Activated T-helper 17 cell treated with anti-CD3 and anti-CD28 coated beads, Interleukin-2, amount 50 U/mL, for 72 hours (primary cell): ENCODE results near the gene NGEF. TPM values are rescaled to one million over a fixed set of nuclear protein-coding genes. Genes with fewer than 3 reads are reported as not detected.

ENCODE experiments used
- ATAC-seq: fragments of 150-1000 bp; cut with Tn5 transposase; replicated peaks from 2 replicates; pipeline ENCODE4 v1.10.0; 2021; ENCODE audit warnings: mild to moderate bottlenecking, moderate library complexity
- H3K27ac Mint-ChIP-seq: one replicate; pipeline ENCODE4 v1.8.0; 2022; ENCODE audit warnings: mixed read lengths
- H3K27me3 Mint-ChIP-seq: one replicate; pipeline ENCODE4 v1.8.0; 2022; ENCODE audit warnings: mixed read lengths
- H3K36me3 Mint-ChIP-seq: one replicate; pipeline ENCODE4 v1.8.0; 2022; ENCODE audit warnings: low read depth, mild to moderate bottlenecking, mixed read lengths
- H3K4me1 Mint-ChIP-seq: one replicate; pipeline ENCODE4 v1.8.0; 2022; ENCODE audit warnings: mixed read lengths
- H3K4me3 Mint-ChIP-seq: one replicate; pipeline ENCODE4 v1.8.0; 2022; ENCODE audit warnings: mild to moderate bottlenecking, mixed read lengths
- H3K9me3 Mint-ChIP-seq: one replicate; pipeline ENCODE4 v1.8.0; 2022; ENCODE audit warnings: mixed read lengths
- total RNA-seq, 2 donors: library from RNA; stranded (reverse); gene quantifications; one replicate each; pipeline ENCODE4 v1.2.3, GENCODE V29; 2022

The NGEF gene
- total RNA-seq, 2 donors from 2014 or later = 1.0 TPM; not detected in 1

GRCh38 chr2:232875256-232876121, 137.6 kb downstream of the NGEF start:
- H3K4me3 Mint-ChIP-seq = peak overlapping the region; percentile 64
- no peaks in the 10 kb centered on the region for H3K36me3 Mint-ChIP-seq
- H3K9me3 Mint-ChIP-seq = no peaks in the 10 kb centered on the region
- H3K27me3 Mint-ChIP-seq = peaks cover 7% of the 10 kb centered on the region
- ATAC-seq = no peak
- H3K4me1 Mint-ChIP-seq = peaks cover 6% of the 10 kb centered on the region
- H3K27ac Mint-ChIP-seq = no peak overlapping the region

GRCh38 chr2:232874677-232875223, 138.3 kb downstream of the NGEF start:
- Mint-ChIP-seq H3K9me3 (no peaks in the 10 kb centered on the region), H3K36me3 (no peaks in the 10 kb centered on the region), H3K4me3 (peak overlapping the region; percentile 64), H3K27ac (no peak overlapping the region), H3K27me3 (peaks cover 7% of the 10 kb centered on the region), H3K4me1 (peaks cover 6% of the 10 kb centered on the region)
- ATAC-seq = no peak

DNA sequence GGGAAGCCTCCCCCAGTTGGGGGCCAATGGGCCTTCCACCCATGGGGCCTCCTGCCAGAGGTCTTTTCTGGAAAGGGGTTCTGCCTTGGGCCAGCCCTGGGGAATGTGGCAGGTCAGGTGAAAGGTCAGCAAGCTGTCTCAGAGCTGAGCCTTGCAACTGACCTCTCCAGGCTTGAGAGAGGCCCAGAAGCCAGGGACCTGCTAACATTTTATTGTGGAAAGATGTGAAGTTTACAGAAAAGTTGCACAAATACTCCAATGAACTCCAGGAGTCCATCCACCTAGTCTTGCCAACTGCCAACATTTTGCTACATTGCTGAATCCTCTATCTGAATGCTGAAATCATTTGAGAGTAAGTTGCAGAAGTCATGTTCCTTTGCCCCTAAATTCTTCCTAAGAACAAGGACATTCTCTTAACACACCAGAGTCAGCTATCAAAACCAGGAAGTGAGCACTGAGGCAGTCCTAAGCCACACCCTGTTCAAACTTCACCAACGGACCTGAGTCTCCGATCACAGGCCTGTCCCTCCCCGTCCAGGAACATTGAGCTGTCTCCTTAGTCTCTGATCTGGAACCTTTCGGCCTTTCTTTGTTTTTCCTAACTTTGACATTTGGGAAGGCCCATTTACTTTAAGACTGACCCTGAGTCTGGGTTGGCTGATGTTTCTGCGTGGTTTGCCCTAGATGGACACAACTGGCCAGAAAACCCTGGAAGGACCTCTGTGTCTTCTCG, 139.0 kb downstream of the NGEF start:
- no peak overlapping the region for H3K4me3 Mint-ChIP-seq
- H3K27me3 Mint-ChIP-seq = peaks cover 7% of the 10 kb centered on the region
- no peak for ATAC-seq
- H3K36me3 Mint-ChIP-seq = no peaks in the 10 kb centered on the region
- H3K27ac Mint-ChIP-seq = no peak overlapping the region
- H3K9me3 Mint-ChIP-seq = no peaks in the 10 kb centered on the region
- H3K4me1 Mint-ChIP-seq = peaks cover 6% of the 10 kb centered on the region

DNA sequence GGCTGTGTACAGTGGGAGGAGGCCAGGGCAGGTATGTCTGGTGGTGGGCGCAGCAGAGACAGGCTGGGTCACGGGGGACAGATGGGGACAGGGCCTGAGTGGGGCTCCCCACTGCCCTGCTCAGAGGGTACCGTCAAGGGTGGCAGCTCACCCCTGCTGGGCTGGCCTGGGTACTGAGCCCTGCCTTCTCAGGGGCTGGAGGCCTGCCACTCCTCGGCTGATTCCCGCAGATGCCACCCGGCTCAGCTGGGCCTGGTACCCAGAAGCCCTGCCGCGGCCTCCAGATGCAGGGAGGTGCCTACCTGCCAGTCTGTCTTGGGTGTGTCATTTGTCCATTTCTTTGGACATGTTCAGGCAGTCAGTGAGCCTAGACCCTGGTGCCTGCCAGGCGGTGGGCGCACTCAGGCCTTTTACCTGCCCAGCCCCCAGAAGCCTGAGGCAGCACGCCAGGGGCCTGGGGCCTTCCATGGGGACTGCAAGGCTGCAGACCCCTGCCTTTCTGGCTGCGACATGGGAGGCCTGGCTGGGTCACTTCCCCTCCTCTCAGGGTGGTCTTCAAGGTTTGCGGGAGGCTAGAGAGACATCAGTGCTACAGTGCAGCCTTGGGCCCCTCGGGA, 139.7 kb downstream of the NGEF start:
- no peak overlapping the region for H3K4me3 Mint-ChIP-seq
- H3K4me1 Mint-ChIP-seq = peaks cover 6% of the 10 kb centered on the region
- H3K27me3 Mint-ChIP-seq = peaks cover 7% of the 10 kb centered on the region
- no peaks in the 10 kb centered on the region for H3K9me3 Mint-ChIP-seq
- no peaks in the 10 kb centered on the region for H3K36me3 Mint-ChIP-seq
- no peak overlapping the region for H3K27ac Mint-ChIP-seq
- ATAC-seq = no peak

DNA sequence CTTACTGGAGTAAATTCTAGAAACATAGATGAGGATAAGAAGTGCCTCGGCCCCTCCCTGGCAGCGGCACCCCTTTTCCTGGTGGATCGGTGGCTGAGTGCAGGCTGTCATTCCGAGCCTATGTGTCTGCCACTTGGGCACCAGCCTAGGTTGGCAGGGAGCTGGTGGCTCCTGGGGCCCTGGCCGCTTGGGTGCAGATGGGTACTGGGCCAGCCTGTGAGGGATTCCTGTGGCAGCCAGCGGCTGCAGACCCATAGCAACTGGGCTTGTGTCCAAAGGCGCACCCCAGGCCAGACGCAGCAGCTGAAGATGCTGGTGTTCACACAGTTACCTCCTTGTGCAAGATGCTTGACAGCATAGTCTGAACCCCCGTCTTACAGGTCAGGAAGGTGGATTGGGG, 140.2 kb downstream of the NGEF start:
- Mint-ChIP-seq H3K36me3 (no peaks in the 10 kb centered on the region), H3K9me3 (no peaks in the 10 kb centered on the region), H3K27ac (no peak overlapping the region), H3K4me3 (no peak overlapping the region), H3K4me1 (peaks cover 6% of the 10 kb centered on the region), H3K27me3 (peaks cover 7% of the 10 kb centered on the region)
- ATAC-seq = no peak

DNA sequence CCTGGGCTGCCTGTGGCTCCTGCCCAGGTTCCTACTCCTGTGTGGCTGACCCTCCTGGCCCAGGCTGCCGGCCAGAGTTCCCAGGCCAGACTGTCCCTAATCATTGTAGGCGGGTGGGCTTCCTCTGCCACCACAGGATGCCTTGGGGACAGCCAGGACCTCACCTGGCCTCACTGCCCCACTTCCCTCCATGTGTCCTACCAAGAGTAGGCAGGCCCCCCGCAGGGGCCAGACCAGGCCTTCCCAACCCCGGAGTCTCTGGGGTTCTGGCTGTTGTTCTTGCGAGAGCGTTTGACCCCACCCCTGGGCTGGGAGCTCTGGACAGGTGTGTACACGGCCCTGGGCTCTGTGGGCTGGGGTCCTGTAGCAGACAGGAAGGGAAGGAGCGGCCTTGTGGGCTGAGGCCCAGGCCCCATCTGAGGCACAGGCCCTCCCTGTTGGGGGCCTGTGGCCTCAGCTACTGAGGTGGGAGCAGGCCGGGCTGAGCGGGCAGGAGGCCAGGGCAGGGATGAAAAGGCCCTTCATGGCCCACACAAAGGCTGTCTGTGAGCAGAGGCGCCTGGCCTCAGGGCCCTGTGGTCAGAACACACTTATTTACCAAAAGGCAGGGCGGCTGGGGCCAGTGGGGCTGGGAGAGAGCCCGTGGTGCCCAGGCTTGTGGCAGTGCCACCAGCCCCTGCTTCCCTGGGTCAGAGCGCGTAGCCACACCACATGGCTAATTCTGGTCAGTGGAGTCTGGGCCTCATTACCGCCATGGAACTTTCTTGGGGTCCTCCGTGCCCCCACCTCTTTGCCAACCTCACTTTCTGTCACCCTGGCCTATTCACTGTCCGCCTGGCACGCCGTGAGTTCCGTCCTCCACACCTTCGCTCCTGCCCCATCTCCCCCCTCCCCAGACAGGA, 141.0 kb downstream of the NGEF start:
- Mint-ChIP-seq H3K27ac (no peak overlapping the region), H3K4me1 (peaks cover 6% of the 10 kb centered on the region), H3K4me3 (no peak overlapping the region), H3K9me3 (no peaks in the 10 kb centered on the region), H3K36me3 (no peaks in the 10 kb centered on the region), H3K27me3 (peaks cover 7% of the 10 kb centered on the region)
- ATAC-seq = no peak

DNA sequence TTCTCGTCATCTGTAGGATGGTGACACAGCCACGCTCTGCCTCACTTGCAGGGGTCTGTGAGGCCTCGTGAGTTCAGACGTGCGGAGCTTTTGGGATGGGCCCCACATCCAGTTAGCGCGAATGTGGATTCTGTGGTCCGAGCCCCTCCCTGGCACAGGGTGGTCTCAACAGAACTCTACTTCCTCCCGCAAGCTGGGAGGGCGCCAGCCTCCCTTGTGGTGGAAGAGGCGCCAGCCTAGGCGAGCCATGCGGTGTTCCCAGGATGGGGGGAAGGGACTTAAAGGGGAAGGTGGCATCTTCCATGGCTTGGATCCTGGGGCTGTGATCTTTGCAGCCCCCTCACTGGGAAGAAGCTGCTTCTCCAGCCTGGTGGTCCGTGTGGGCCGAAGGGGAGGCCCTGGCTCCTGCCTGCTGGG, 141.6 kb downstream of the NGEF start:
- Mint-ChIP-seq H3K9me3 (no peaks in the 10 kb centered on the region), H3K27me3 (peaks cover 7% of the 10 kb centered on the region), H3K4me3 (no peak overlapping the region), H3K4me1 (peaks cover 6% of the 10 kb centered on the region), H3K27ac (no peak overlapping the region), H3K36me3 (no peaks in the 10 kb centered on the region)
- no peak for ATAC-seq

GRCh38 chr2:232870766-232871371, 142.2 kb downstream of the NGEF start:
- H3K9me3 Mint-ChIP-seq = no peaks in the 10 kb centered on the region
- no peaks in the 10 kb centered on the region for H3K36me3 Mint-ChIP-seq
- no peak overlapping the region for H3K4me3 Mint-ChIP-seq
- H3K27ac Mint-ChIP-seq = peak overlapping the region; percentile 23
- ATAC-seq = no peak
- H3K4me1 Mint-ChIP-seq = peaks cover 6% of the 10 kb centered on the region
- peaks cover 7% of the 10 kb centered on the region for H3K27me3 Mint-ChIP-seq

- H3K4me3 Mint-ChIP-seq = no peak within 1 kb of the TSS
- ATAC-seq = no peak
Measured at GRCh38 chr2:232870018-232870765, 142.9 kb downstream of the NGEF start, which contains the start of gene SNORC. SNORC (plus strand) TSS chr2:232870264; CDS start chr2:232870342, 78 bp downstream.

DNA sequence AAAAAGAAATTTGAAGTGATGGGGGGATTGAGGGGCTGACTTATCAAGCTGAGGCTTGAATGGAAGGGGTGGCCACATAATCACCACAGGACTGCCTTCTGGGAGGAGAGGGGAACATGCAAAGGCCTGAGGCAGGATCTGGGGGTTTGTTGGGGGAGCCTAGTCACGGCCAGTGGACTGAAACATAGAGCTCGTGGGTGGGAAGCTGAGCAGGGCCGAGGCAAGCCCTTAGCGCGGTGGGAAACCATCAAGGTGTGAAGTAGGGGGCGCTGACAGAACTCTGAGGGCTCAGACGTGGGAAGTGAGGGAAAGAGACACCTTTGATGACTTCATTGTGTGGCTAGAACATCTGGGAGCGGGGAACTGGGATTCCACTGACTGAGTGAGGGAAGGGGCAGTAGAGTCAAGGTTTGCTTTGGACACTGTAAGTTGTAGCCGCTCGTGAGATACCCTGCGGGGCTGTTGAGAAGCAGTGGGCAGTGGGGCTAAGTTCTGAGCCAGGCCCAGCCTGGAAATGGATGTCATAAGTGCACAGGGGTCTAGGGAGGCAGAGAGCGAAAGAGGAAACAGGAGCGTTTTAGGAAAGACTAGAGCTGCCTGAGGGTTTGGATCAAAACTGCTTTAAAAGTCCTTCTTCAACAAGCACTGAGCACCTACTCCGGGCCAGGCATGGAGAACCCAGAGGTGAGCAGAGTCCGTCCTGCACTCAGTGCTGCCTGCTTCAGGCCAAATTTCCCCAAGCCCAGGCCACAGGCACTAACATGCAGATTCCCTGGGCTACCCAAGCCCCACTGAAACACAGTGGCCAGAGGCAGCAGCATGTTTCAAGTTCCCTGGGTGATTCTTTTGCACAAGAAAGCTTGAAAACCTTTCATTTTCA, 143.7 kb downstream of the NGEF start:
- H3K9me3 Mint-ChIP-seq = no peaks in the 10 kb centered on the region
- H3K27me3 Mint-ChIP-seq = no peaks in the 10 kb centered on the region
- H3K27ac Mint-ChIP-seq = peak overlapping the region; percentile 14

More at GRCh38 chr2:232870018-232870765, 142.9 kb downstream of the NGEF start, which contains the start of gene SNORC:
- Mint-ChIP-seq H3K27me3 (peaks cover 3% of the 10 kb centered on the region), H3K9me3 (no peaks in the 10 kb centered on the region), H3K4me1 (peaks cover under 1% of the 10 kb centered on the region), H3K27ac (peak within 1 kb of the TSS; percentile 23), H3K36me3 (no peaks in the 10 kb centered on the region)

DNA sequence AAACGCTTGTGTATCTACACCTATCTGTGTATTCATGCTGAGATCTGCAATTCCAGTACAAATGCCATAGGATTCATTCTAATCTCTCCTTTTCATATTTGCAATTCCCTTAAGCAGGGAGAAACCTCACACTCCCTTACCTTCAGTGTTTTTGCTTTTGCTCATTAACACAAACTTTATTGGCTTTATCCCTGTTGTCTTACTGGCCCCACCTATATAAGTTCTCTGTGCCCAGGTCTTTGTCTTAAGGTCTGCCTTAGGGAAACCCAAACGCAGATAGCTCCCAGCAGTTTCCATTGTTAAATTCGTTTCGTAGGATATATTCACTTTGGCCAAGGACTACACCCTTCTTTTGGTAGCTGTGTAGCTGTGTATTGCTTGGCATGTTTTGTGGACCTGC, 147.0 kb downstream of the NGEF start:
- Mint-ChIP-seq H3K36me3 (no peaks in the 10 kb centered on the region), H3K4me3 (no peak overlapping the region), H3K4me1 (no peaks in the 10 kb centered on the region), H3K27me3 (no peaks in the 10 kb centered on the region), H3K27ac (no peak overlapping the region), H3K9me3 (no peaks in the 10 kb centered on the region)
- no peak for ATAC-seq

More for the DNA sequence above, 143.7 kb downstream of the NGEF start:
- ATAC-seq = no peak
- Mint-ChIP-seq H3K4me3 (no peak overlapping the region), H3K36me3 (no peaks in the 10 kb centered on the region), H3K4me1 (no peaks in the 10 kb centered on the region)

DNA sequence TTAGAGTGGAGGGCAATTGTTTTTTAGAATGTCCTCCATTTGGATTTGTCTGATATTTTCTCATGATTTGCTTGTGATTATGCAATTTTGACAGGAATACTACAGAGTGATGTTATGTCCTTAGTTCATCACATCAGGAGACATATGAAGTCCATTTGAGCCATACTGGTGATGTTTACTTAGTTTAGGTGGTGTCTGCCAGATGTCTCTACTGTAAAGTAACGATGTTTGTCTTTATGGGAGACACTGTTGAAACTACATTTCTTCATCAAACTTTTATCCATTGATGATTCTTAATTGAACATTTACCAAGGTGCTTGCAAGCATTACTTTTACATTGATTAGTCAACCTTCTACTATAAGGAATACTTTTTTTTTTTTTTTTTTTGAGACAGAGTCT, 147.9 kb downstream of the NGEF start:
- Mint-ChIP-seq H3K27ac (no peak overlapping the region), H3K9me3 (no peaks in the 10 kb centered on the region), H3K4me1 (no peaks in the 10 kb centered on the region), H3K4me3 (no peak overlapping the region), H3K36me3 (peaks cover 7% of the 10 kb centered on the region), H3K27me3 (no peaks in the 10 kb centered on the region)
- no peak for ATAC-seq
